GM19452 (cell line): ENCODE data around the gene TMEM218.
A peak's percentile ranks its signal among the peaks of the same experiment; 100 is the strongest.

Source experiments
- ATAC-seq: cut with Tn5 transposase; IDR thresholded peaks from one replicate; pipeline ENCODE4 v1.9.1; 2021; ENCODE audit not compliant: unreplicated experiment

TMEM218 gene

GRCh38 chr11:125111343-125112207 lies at the start of gene TMEM218:
Gene TMEM218, minus strand, starts transcription at chr11:125111626. Its CDS starts 9,385 bp downstream, at chr11:125102241.
- peak; percentile 99 for ATAC-seq

GRCh38 chr11:125157953-125158680 lies 46.7 kb upstream of the TMEM218 start:
- ATAC-seq: no peak

- no peak for ATAC-seq
Observed at GRCh38 chr11:125157118-125157733, 45.8 kb upstream of the TMEM218 start.

- ATAC-seq: no peak
Observed at GRCh38 chr11:125156346-125157117, 45.1 kb upstream of the TMEM218 start.

GRCh38 chr11:125155767-125156166 lies 44.3 kb upstream of the TMEM218 start:
- ATAC-seq: no peak

- ATAC-seq: no peak
Observed at GRCh38 chr11:125155100-125155444, 43.6 kb upstream of the TMEM218 start.

GRCh38 chr11:125154378-125155099 lies 43.1 kb upstream of the TMEM218 start:
- ATAC-seq: no peak

GRCh38 chr11:125153837-125154236 lies 42.4 kb upstream of the TMEM218 start:
- ATAC-seq: no peak

- no peak for ATAC-seq
Observed at GRCh38 chr11:125148743-125149142, 37.3 kb upstream of the TMEM218 start.

GRCh38 chr11:125148011-125148410 lies 36.6 kb upstream of the TMEM218 start:
- ATAC-seq: no peak

- no peak for ATAC-seq
Observed at GRCh38 chr11:125147280-125147679, 35.9 kb upstream of the TMEM218 start.

GRCh38 chr11:125146232-125146631 lies 34.8 kb upstream of the TMEM218 start:
- no peak for ATAC-seq

GRCh38 chr11:125141686-125142535 lies 30.5 kb upstream of the TMEM218 start:
- peak; percentile 81 for ATAC-seq

- no peak for ATAC-seq
Observed at GRCh38 chr11:125141178-125141577, 29.8 kb upstream of the TMEM218 start.

- no peak for ATAC-seq
Observed at GRCh38 chr11:125140233-125140632, 28.8 kb upstream of the TMEM218 start.

- no peak for ATAC-seq
Observed at GRCh38 chr11:125139778-125140177, 28.4 kb upstream of the TMEM218 start.

- no peak for ATAC-seq
Observed at GRCh38 chr11:125138966-125139365, 27.5 kb upstream of the TMEM218 start.

GRCh38 chr11:125136001-125136400 lies 24.6 kb upstream of the TMEM218 start:
- no peak for ATAC-seq

- ATAC-seq: no peak
Observed at GRCh38 chr11:125132596-125132995, 21.2 kb upstream of the TMEM218 start.
